Stimulated activated CD8-positive, alpha-beta memory T cell treated with anti-CD3 and anti-CD28 coated beads, Interleukin-4, amount 100 ng/mL, for 1 hour (primary cell): Measurements from ENCODE around the gene TMEM248.
"Not testable (repeated sequence)": the region's sequence is repeated elsewhere in the genome, so short reads cannot be mapped to it uniquely, and the experiment has no call there.

ENCODE experiments used
- DNase-seq, 2 donors: peaks; one replicate each; pipeline ENCODE4 v3.0.0-alpha.2; 2020; ENCODE audit warnings: low read depth in 2 of 2, low spot score in 1 of 2

The TMEM248 gene

DNA sequence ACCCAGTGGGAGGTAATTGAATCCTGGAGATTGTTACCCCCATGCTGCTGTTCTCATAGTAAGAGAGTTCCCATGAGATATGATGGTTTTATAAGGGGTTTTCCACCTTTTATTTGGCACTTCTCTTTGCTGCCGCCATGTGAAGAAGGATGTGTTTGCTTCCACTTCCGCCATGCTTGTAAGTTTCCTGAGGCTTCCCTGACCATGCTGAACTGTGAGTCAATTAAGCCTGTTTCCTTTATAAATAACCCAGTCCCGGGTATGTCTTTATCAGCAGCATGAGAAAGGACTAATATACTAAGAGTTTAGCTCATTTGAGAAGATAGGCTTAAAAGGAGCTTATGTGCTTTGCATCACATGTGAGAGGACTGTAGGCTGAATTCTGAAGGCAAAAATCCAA is 29.3 kb downstream of the TMEM248 start:
- DNase-seq: no peak

DNA sequence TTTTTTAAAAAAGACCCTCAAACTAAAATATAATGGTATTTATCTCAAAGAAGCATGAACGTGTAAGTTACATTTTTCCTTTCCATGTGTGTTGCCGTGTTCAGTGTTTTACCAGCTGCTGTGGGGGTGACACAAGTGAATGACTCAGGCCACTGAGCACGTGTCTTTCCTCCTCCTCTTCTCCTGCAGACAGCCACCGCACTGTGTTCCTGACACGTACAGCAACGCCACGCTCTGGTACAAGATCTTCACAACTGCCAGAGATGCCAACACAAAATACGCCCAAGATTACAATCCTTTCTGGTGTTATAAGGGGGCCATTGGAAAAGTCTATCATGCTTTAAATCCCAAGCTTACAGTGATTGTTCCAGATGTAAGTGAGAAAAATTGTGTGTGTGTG is 29.7 kb downstream of the TMEM248 start:
- DNase-seq: no peak

DNA sequence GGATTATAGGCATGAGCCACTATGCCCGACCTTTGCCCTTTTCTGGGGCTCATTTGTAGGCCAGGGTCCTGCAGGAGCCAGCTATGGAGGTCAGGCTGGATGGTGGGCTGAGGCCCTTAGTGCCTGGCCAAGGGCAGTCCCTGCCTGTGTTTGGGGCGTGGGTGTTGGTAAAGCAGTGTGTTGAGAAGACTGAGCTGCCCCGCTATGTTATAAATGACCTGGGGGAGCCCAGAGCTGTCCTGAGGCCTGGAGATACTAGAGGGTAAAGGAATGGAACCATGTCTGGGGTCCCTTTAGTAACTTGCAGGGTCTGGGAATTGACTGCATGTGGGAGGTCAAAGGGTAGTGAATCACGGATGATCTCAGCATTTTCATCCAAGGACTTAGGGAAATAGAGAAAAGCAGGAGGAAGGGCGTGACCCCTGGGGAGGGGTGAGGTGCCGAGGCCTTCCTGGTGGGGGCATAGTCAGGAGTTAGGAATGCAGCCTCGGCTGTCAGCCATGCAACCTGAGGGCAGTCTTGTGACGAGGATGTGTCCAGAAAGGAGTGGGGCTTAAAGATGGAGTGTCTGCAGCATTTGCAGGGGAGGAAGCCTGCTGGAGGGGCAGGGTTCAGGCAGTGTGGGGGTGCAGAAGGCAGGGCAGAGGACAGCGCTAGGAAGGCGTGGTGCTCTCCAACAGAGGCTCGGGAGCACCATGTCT is 31.5 kb downstream of the TMEM248 start:
- no peak for DNase-seq

DNA sequence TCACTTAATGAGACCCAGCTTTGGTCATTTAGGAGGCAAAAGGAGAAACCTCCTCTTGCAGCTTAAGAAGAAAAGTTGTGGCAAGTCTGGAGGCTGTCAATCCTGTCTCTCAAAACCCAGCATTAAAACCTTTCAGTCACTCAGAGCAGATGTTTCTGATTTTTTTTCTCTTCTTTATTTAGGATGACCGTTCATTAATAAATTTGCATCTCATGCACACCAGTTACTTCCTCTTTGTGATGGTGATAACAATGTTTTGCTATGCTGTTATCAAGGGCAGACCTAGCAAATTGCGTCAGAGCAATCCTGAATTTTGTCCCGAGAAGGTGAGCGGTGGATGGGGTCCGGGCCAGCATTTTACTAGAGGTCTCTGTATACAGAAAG is 32.0 kb downstream of the TMEM248 start:
- no peak for DNase-seq

DNA sequence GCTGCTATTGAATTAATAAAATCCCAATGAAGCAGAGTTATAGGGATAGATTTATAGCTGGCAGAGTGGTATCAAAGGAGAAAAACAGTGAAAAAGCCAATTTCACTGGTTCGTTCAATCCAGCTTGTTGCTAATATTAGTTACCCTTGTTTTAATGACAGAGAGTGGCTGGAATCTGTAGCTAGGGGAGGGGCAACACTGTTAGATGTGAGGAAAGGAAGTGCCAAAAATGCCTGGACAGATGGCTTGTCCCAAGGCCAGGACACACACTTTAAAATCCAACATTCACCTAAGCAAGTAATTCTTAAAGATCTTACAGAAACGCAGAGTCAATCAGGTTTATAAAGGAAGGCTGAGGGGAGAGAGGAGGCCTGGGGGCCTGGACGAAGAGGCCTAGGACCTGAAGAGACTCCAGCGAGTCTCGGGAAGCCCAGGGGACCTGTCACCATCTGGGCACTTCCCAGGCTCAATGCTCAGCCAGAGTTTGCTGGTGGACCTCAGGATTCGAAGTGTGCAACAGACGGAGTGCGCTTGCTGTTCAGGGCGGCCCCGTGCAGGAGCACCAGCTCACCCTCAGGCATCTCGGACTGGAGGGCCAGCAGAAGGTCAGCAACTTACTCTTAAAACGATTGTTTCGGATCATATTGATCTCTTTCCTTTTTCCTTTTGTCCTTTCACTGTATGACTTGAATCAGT is 36.7 kb downstream of the TMEM248 start:
- no peak for DNase-seq

DNA sequence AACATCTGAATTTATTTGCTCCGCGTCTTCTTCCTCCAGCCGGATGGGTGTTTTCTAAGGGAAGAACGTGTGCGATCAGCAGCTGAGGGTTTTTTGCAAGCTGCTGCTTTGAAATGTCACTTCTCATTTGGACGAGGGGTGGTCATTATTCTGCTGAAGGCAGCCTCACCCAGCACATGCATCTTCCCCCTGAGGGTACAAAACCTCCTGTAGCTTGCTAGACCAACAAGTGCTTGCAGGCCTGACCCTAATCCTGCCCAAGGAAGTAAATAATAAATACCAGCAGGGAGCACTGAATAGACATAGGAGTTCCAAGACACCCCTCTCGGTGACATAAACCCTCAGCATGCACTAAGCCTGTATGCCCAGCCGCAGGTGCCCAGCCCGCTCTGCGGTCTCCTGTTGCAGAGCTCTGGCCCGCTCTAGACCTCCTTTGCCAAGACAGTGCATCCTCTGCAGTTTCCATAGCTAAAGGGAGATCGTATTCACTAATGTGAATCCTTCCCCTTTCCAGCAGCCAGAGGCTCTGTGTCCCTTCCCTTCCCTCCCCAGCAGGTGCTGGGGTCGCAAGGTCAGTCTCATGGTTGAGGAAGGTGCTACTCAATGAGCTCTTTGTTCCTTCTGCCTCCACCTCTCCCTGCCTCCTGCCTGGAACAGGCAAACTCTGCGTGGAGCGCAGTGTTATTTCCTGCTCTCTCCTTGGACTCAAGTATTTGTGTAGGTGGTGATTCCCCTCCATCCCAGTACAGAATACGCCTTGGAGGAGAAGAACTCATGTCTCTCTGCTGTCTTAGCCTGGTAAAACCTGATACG is 37.7 kb downstream of the TMEM248 start:
- no peak for DNase-seq

DNA sequence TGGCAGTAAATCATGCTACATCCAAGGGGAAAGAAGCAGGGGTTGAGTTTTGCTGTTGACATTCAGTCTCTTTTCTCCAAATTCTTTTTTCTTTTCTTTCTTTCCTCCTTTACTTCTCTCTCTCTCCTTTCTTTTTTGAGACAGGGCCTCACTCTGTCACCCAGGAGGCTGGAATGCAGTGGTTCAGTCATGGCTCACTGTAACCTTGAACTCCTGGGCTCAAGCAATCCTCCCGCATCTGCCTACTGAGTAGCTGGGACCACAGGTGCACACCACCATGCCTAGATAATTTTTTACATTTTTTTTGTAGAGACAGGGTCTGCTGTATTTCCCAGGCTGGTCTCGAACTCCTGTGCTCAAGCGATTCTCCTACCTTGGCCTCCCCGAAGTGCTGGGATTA is 39.2 kb downstream of the TMEM248 start:
- DNase-seq: no peak

DNA sequence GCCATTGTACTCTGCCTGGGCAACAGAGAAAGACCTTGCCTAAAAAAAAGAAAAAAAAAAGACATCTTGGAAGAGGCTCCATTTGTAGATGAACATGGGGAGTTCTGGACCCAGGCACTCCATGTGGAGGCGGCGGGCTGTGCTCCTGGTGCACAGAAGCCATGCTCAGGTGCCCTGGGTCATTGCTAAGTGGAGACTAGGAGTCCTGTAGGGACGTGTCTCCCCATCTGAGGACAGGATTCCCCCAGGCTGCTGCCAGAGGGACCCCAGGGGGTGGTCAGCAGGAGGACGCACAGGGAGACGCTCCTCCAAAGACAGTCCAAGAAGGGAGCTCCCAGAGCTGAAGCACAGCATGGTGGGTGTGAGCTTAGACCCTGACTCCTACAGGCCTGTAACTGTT is 40.1 kb downstream of the TMEM248 start:
- DNase-seq: no peak

DNA sequence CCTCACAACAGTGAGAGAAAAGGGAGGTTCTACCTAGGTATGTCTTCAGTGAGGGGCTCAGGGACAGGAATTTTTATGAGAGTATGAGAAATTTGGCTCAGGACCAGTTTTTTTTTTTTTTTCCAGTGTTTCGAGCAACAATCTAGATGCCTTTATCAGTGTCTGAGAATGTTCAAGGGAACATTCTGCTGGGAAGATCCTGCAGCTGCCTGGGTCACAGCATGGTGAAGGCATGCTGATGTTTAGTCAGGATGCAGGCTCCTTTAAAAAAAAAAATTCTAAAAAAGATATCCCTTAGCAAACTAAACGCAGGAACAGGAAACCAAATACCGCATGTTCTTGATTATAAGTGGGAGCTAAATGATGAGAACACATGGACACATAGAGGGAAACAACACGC is 43.4 kb downstream of the TMEM248 start:
- no peak for DNase-seq

DNA sequence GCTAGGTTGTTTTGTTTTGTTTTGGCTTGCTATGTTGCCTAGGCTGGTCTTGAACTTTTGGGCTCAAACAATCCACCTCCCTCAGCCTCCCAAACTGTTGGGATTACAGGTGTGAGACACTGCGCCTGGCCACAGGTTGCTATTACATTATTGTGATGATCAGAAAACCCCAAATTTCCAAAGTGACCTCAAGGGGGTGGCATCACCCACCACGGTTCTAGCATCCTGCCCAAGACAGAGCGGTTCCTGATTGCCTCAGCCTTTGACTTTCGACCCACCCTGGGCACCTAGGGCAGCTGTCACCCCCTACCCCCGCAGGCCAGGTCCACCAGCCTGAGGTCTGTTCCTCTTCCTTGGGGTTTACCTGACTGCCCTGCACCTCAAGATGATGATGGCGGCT is 46.0 kb downstream of the TMEM248 start:
- DNase-seq: no peak

DNA sequence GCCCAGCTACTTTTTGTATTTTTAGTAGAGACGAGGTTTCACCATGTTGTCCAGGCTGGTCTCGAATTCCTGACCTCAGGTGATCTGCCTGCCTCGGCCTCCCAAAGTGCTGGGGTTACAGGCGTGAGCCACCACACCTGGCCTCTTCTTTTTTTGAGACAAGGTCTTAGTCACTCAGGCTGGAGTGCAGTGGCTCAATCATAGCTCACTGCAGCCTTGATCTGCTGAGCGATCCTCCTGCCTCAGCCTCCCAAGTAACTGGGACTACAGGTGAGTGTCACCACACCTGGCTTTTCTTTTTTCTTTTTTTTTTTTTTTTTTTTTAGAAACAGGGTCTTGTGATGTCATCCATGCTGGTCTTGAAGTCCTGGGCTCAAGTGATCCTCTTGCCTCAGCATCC is 48.0 kb downstream of the TMEM248 start:
- DNase-seq: not testable (repeated sequence)

DNA sequence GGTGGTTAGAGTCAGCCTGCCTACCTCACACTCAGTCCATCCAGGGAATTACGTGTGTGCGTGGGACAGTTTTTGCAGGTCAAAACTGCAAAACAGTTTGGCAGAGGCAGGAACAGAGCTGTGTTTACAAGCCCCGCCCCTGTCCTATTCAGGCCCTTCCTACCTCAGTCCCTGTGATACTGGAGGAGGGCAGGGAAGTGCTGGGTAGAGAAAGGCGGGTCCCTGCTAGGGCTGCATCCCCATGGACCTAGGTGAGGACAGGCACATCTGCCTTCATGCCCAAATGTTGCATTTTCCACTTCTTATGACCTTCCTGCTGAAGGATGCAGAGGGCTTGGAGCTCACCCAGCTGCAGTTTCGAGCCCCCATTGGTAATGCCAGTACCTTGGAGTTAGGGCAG is 49.3 kb downstream of the TMEM248 start:
- no peak for DNase-seq

DNA sequence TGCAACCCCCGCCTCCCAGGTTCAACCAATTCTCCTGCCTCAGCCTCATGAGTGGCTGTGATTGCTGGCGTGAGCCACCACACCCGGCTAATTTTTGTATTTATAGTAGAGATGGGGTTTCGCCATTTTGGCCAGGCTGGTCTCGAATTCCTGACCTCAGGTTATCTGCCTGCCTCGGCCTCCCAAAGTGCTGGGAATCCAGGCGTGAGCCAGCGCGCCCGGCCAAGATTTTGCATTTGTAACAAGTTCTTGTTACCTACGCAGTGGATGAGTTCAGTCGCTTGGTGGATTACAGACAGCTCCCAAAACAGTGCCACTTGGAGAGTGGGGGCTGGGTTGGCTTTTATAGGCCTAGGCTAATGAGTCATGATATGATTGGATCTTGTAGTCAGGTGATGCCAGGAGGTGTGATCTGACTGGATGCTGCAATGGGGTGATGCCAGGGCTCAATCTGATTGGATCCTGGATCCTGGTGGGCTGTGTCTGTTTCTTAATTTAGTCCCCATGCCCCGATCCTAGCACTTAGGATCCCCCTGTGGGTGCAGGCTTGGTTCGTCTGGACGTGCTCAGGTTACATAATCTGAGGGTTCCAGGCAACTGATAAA is 54.1 kb downstream of the TMEM248 start:
- DNase-seq: no peak

DNA sequence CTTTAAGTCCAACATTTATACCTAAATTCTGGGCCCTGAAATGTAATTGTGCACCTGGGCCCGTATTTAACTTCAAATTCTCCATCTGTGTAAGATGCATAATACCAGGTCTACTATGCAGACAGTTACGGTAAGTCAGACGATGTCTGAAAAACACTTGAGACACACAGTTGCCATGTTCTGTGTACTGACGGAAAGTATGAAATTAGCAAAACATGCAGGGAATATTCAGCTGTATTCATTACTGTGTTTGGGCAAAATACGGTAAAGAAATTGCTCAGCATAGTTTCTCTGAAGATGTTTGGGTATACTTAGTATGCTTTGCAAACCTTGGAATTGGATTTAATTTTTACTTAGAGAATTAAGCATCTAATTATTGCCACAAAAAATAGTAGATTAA is 57.3 kb downstream of the TMEM248 start:
- DNase-seq: not testable (repeated sequence)

DNA sequence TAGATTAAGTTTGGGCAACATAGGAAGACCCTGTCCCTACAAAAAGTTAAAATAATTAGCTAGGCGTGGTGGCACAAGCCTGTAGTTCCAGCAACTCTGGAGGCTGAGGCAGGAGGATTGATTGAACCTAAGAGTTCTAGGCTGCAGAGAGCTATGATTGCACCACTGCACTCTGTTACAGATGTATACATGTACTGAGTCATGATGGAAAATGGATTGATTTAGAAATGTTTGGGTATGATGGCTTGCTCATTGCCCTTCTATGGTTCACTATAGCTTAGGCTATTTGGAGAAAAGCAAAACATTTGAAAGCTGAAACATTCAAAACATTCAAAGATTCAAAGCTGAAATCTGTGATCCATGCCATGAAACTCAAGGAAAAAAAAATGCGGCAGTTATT is 58.0 kb downstream of the TMEM248 start:
- not testable (repeated sequence) for DNase-seq

DNA sequence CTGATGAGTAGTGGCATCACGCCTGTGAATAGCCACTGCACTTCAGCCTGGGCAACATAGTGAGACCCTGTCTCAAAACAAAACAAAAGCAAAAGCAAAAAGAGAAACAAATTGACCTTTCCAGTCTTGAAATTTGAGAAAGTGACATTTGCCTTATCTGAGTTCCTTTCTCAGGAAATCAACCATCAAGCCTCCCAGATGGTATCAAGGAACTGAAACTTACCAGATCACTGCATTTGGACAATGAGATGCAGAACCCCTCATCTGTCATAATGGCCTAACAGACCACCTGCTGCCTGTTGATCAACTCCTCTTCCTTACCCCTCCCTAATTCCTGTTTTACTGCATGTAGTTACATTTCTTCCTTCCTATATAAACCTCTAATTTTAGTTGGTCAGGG is 59.3 kb downstream of the TMEM248 start:
- DNase-seq: not testable (repeated sequence)

DNA sequence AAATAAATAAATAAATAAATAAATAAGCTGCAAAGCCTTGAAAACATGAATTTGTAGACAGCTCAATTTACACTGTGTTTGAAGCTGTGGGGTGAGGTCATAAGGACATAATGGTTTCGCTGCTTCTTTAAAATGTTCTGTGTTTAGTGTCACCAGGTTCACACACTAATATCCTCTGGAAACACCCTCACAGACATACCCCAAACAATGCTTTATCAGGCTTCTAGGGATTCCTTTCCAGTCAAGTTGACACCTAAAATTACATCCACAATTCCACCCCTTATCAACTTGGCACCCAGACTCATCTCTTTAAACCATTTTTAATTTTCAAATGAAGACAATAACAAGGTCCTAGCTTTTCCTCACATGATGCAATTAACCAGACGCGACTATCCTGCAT is 68.5 kb downstream of the TMEM248 start:
- not testable (repeated sequence) for DNase-seq

DNA sequence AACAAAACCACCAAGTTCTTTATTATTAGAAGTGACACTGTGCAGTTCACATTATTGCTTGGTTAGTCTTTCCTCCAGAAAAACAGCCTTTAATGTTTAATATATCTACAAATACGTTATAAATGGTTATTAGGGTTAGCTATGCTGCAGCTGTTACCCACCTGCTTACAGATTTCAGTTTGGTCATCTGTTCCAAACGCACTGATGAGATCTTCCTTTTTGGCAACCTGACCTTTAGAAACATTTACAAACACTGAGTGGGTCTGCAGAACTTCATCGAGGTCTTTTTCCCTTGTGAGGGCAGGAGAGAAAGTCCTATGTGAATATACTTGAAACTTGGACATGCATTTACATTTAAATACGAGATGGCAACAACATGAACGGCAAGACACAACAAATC is 73.0 kb downstream of the TMEM248 start:
- not testable (repeated sequence) for DNase-seq

DNA sequence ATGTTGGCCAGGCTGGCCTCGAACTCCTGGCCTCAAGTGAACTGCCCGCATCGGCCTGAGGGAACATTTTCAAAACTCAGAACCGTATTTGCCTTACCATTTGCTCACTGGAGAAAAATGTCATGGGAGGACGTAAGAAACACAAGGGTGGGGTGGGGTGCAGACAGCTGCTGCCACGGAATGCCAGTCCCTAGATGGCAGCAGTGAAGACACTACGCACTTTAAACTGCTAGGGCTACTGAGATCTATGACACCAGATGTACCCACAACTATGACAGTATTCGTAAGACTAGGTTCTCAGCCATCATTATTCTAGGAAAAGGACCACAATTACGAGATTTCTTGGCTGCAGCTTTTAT is 73.6 kb downstream of the TMEM248 start:
- peak; percentile 18 to 25 for DNase-seq

DNA sequence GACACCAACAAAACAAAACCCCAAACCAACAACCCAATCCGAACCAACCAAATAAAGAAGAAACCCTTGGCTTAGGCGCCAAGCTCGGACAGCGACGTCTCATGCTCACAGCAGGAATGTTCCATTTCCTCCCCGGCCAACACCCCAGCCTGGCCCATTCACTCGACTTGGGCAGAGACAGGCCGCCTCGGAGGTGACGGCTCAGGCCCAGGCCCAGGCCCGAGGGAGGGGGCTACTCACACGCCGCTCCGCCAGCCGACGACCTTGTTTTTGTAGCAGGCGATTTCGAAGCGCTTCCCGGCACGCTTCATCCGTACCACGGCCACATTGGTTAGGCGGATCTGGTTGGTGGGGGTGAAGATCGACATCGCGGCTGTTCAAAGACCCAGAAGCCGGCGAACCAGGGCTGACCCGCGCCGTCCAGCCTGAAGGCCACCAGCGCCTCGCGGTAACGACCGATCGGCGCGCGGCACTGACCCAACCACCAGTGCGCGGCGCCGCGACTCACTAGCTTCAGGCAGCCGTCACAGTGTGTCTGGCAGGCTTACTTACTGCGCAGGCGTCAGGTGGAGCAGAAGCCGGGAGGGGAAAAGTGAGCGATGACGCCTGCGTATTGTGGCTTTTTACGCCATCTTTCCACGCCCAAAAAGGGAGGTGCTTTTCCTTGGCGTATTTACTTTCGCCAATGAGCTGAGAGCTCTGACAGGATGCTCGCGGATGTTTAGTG is 74.2 kb downstream of the TMEM248 start, which contains the start of gene SBDS:
Gene SBDS, minus strand, starts transcription at position 537 of the 727 bp plus-strand sequence. Its CDS starts 169 bp downstream, at position 368.
- peak; percentile 76 to 87 for DNase-seq
